H1 (cell line): ENCODE measurements around the gene BRIP1. TPM values are rescaled to one million over a fixed set of nuclear protein-coding genes. Genes with fewer than 3 reads are reported as not detected.

ENCODE experiments used
- CTCF ChIA-PET: fragments of 300-600 bp; sonication (Branson Sonifier 250); formaldehyde crosslinking; loops from one replicate; lab custom pipeline; 2021; ENCODE audit not compliant: partially characterized antibody; lab: Charles Lee
- POLR2A ChIA-PET: fragments of 300-600 bp; sonication (Branson Sonifier 250); formaldehyde crosslinking; loops from one replicate; lab custom pipeline; 2021; ENCODE audit warnings: inconsistent platforms; ENCODE audit not compliant: partially characterized antibody; lab: Charles Lee
- DNase-seq, 2 experiments: peaks; one replicate each; pipeline versions ENCODE4 v3.0.0 to v3.0.0-alpha.2; 2010 to 2022; ENCODE audit warnings: low spot score in 2 of 2, low read depth in 1 of 2, mixed read lengths in 1 of 2
- FAIRE-seq: peaks from 2 replicates; lab custom pipeline; 2011; peaks lifted over from hg19 to GRCh38; lab: Jason Lieb, UNC
- H2AFZ ChIP-seq: 2 replicates; pipeline ENCODE4 v1.8.1; 2012; ENCODE audit warnings: low read length, inconsistent platforms
- H2AK5ac ChIP-seq: 2 replicates; pipeline ENCODE4 v1.6.1; 2013; ENCODE audit warnings: low read depth, low read length
- H2BK120ac ChIP-seq: replicated peaks from 2 replicates; pipeline ENCODE3; 2013; ENCODE audit warnings: low read depth, low read length, inconsistent platforms
- H2BK12ac ChIP-seq: 2 replicates; pipeline ENCODE4 v1.6.1; 2013; ENCODE audit warnings: low read depth, low read length
- H2BK15ac ChIP-seq: 2 replicates; pipeline ENCODE4 v1.6.1; 2013; ENCODE audit warnings: low read length
- H2BK20ac ChIP-seq: 2 replicates; pipeline ENCODE4 v1.6.1; 2013; ENCODE audit warnings: low read length
- H2BK5ac ChIP-seq: 2 replicates; pipeline ENCODE4 v1.6.1; 2013; ENCODE audit warnings: low read depth, low read length
- H3K14ac ChIP-seq: 2 replicates; pipeline ENCODE4 v1.6.1; 2013; ENCODE audit warnings: inconsistent platforms; ENCODE audit not compliant: insufficient read length
- H3K18ac ChIP-seq: 2 replicates; pipeline ENCODE4 v1.6.1; 2013; ENCODE audit warnings: low read length; ENCODE audit errors: extremely low read depth
- H3K23ac ChIP-seq: 2 replicates; pipeline ENCODE4 v1.6.1; 2013; ENCODE audit warnings: inconsistent platforms; ENCODE audit not compliant: insufficient read length
- H3K23me2 ChIP-seq: 2 replicates; pipeline ENCODE4 v1.6.1; 2013; ENCODE audit warnings: low read depth, low read length
- H3K27ac ChIP-seq: 2 replicates; pipeline ENCODE4 v1.6.1; 2011; ENCODE audit warnings: low read depth, low read length, inconsistent platforms
- H3K27me3 ChIP-seq, 4 experiments: replicated peaks in 1 of 4; 1 replicate in 1 of 4; 2 replicates in 3 of 4; pipeline versions ENCODE4 v1.6.1 to v1.8.1; 2011 to 2013; ENCODE audit warnings: low read length in 3 of 4, mild to moderate bottlenecking in 3 of 4, inconsistent platforms in 2 of 4, mixed read lengths in 2 of 4, moderate library complexity in 1 of 4; ENCODE audit not compliant: control insufficient read depth in 3 of 4, insufficient read depth in 3 of 4; ENCODE audit errors: extremely low read depth in 1 of 4
- H3K36me3 ChIP-seq, 4 experiments: 2 replicates each; pipeline versions ENCODE4 v1.6.1 to v1.8.1; 2011 to 2013; ENCODE audit warnings: mild to moderate bottlenecking in 4 of 4, low read length in 3 of 4, moderate library complexity in 2 of 4, control low read depth in 1 of 4, inconsistent platforms in 1 of 4; ENCODE audit not compliant: insufficient read depth in 4 of 4, control insufficient read depth in 2 of 4
- H3K4ac ChIP-seq: replicated peaks from 2 replicates; pipeline ENCODE3; 2013; ENCODE audit warnings: low read length, low read depth, mixed read lengths, inconsistent platforms; ENCODE audit not compliant: insufficient read length
- H3K4me1 ChIP-seq, 4 experiments: replicated peaks in 1 of 4; 1 replicate in 1 of 4; 2 replicates in 3 of 4; pipeline versions ENCODE4 v1.6.1 to v1.8.1; 2011 to 2013; ENCODE audit warnings: low read length in 3 of 4, inconsistent platforms in 2 of 4, mixed read lengths in 1 of 4; ENCODE audit not compliant: insufficient read depth in 4 of 4, control insufficient read depth in 3 of 4
- H3K4me2 ChIP-seq, 2 experiments: 2 replicates each; pipeline versions ENCODE4 v1.6.1 to v1.8.1; 2011 to 2013; ENCODE audit warnings: low read depth in 2 of 2, low read length in 2 of 2, control low read depth in 1 of 2, inconsistent platforms in 1 of 2, mild to moderate bottlenecking in 1 of 2; ENCODE audit not compliant: insufficient read depth in 1 of 2
- H3K4me3 ChIP-seq, 4 experiments: fragments of 200-600, 300-600 bp in 1 of 4; sonication (generic), shearing (Covaris generic), sonication (Bioruptor Twin) in 1 of 4; 2 replicates each; pipeline versions ENCODE4 v1.5.1 to v1.8.1; 2011 to 2016; ENCODE audit warnings: low read length in 4 of 4, low read depth in 3 of 4, control low read depth in 2 of 4, inconsistent platforms in 2 of 4, mild to moderate bottlenecking in 2 of 4, mixed read lengths in 1 of 4, moderate library complexity in 1 of 4; ENCODE audit not compliant: insufficient read depth in 2 of 4; ENCODE audit errors: extremely low read depth in 1 of 4
- H3K56ac ChIP-seq: replicated peaks from 2 replicates; pipeline ENCODE3; 2013; ENCODE audit warnings: low read depth, mild to moderate bottlenecking, mixed read lengths, low read length, inconsistent platforms; ENCODE audit not compliant: insufficient read length
- H3K79me1 ChIP-seq: 2 replicates; pipeline ENCODE4 v1.6.1; 2013; ENCODE audit warnings: low read depth, low read length, control low read depth
- H3K79me2 ChIP-seq, 2 experiments: 2 replicates each; pipeline versions ENCODE4 v1.6.1 to v1.8.1; 2012 to 2013; ENCODE audit warnings: low read length in 2 of 2, mild to moderate bottlenecking in 2 of 2, inconsistent platforms in 1 of 2; ENCODE audit not compliant: insufficient read depth in 2 of 2, control insufficient read depth in 1 of 2
- H3K9ac ChIP-seq, 4 experiments: replicated peaks in 1 of 4; 1 replicate in 1 of 4; 2 replicates in 3 of 4; pipeline versions ENCODE4 v1.6.1 to v1.8.1; 2011 to 2013; ENCODE audit warnings: low read depth in 3 of 4, low read length in 3 of 4, control low read depth in 2 of 4, mild to moderate bottlenecking in 2 of 4, moderate library complexity in 2 of 4, inconsistent platforms in 1 of 4; ENCODE audit errors: extremely low read depth in 1 of 4
- H3K9me3 ChIP-seq, 2 experiments: 2 replicates each; pipeline versions ENCODE4 v1.6.1 to v1.8.1; 2012 to 2013; ENCODE audit warnings: mild to moderate bottlenecking in 2 of 2, moderate library complexity in 2 of 2, control low read depth in 1 of 2, inconsistent platforms in 1 of 2, low read depth in 1 of 2, low read length in 1 of 2, mixed read lengths in 1 of 2; ENCODE audit not compliant: insufficient read depth in 2 of 2
- H4K20me1 ChIP-seq, 2 experiments: replicated peaks in 1 of 2; 2 replicates each; pipeline versions ENCODE3 to v1.8.1; 2011 to 2013; ENCODE audit warnings: inconsistent platforms in 2 of 2, low read length in 2 of 2, mild to moderate bottlenecking in 1 of 2; ENCODE audit not compliant: insufficient read depth in 2 of 2, control insufficient read depth in 1 of 2
- H4K5ac ChIP-seq: 2 replicates; pipeline ENCODE4 v1.6.1; 2013; ENCODE audit warnings: low read length, low read depth, mixed read lengths, inconsistent platforms; ENCODE audit not compliant: insufficient read length
- H4K8ac ChIP-seq: 2 replicates; pipeline ENCODE4 v1.8.0; 2013; ENCODE audit warnings: mild to moderate bottlenecking, moderate library complexity, low read length, inconsistent platforms; ENCODE audit not compliant: insufficient read depth; ENCODE audit errors: extremely low read depth
- H4K91ac ChIP-seq: replicated peaks from 2 replicates; pipeline ENCODE3; 2013; ENCODE audit warnings: low read length, mixed read lengths, inconsistent platforms; ENCODE audit not compliant: insufficient read length
- BRCA1 ChIP-seq: IDR thresholded peaks from 2 replicates; pipeline ENCODE4 v1.6.1; 2012; ENCODE audit warnings: low read depth, low read length, improper control_type of control experiment
- CEBPB ChIP-seq: IDR thresholded peaks from 2 replicates; pipeline ENCODE4 v1.6.1; 2012; ENCODE audit warnings: low read depth, low read length
- CTBP2 ChIP-seq: IDR thresholded peaks from 2 replicates; pipeline ENCODE4 v1.7.0; 2011; ENCODE audit warnings: borderline replicate concordance, mild to moderate bottlenecking, moderate library complexity, mixed read lengths, low read length; ENCODE audit not compliant: insufficient read depth, insufficient read length
- EP300 ChIP-seq, 2 experiments: IDR thresholded peaks; 1 replicate in 1 of 2; 2 replicates in 1 of 2; pipeline ENCODE4 v1.6.1; 2011 to 2012; ENCODE audit warnings: low read depth in 2 of 2, low read length in 2 of 2, mild to moderate bottlenecking in 2 of 2, borderline replicate concordance in 1 of 2, inconsistent platforms in 1 of 2, moderate library complexity in 1 of 2
- EZH2 ChIP-seq: fragments of 200-600 bp; sonication (generic); IDR thresholded peaks from 2 replicates; pipeline ENCODE4 v1.7.1; 2012; ENCODE audit warnings: low read depth, mild to moderate bottlenecking, moderate library complexity, low read length, inconsistent platforms; ENCODE audit not compliant: severe bottlenecking
- HDAC6 ChIP-seq: IDR thresholded peaks from one replicate; pipeline ENCODE4 v1.7.1; 2012; ENCODE audit warnings: low read depth, mild to moderate bottlenecking, inconsistent platforms, low read length, moderate library complexity
- JUN ChIP-seq: IDR thresholded peaks from 2 replicates; pipeline ENCODE4 v1.6.1; 2011; ENCODE audit warnings: low read depth, mild to moderate bottlenecking, improper control_type of control experiment, low read length
- NANOG ChIP-seq: IDR thresholded peaks from 2 replicates; pipeline ENCODE4 v1.6.1; 2011; ENCODE audit warnings: low read length, low read depth, mild to moderate bottlenecking, inconsistent platforms; ENCODE audit not compliant: insufficient read depth, poor library complexity, severe bottlenecking
- PHF8 ChIP-seq: fragments of 200-600 bp; sonication (generic); conservative IDR thresholded peaks from 2 replicates; pipeline ENCODE4 v1.7.1; 2012; ENCODE audit warnings: low read depth, mild to moderate bottlenecking, inconsistent platforms, low read length, moderate library complexity
- SIX5 ChIP-seq: IDR thresholded peaks from 2 replicates; pipeline ENCODE4 v1.6.1; 2011; ENCODE audit warnings: mild to moderate bottlenecking, low read depth, low read length
- SP1 ChIP-seq: IDR thresholded peaks from 2 replicates; pipeline ENCODE4 v1.6.1; 2011; ENCODE audit warnings: low read depth, low read length
- TAF7 ChIP-seq: optimal IDR thresholded peaks from 2 replicates; pipeline ENCODE3; 2011; ENCODE audit warnings: low read depth, mild to moderate bottlenecking, inconsistent platforms, low read length, moderate library complexity, borderline replicate concordance
- TBP ChIP-seq: IDR thresholded peaks from 2 replicates; pipeline ENCODE4 v1.6.1; 2011; ENCODE audit warnings: low read depth, low read length, improper control_type of control experiment
- WGBS, 2 experiments: shearing (Covaris generic) in 1 of 2; methylation state at CpG; one replicate each; pipeline versions ENCODE4 v1.1.6 to v1.1.7; 2013 to 2015; ENCODE audit warnings: low lambda C conversion rate in 2 of 2, mixed read lengths in 2 of 2, inconsistent platforms in 1 of 2, low coverage in 1 of 2, missing lambda C conversion rate in 1 of 2; ENCODE audit not compliant: insufficient replicate concordance in 2 of 2, insufficient coverage in 1 of 2, insufficient read length in 1 of 2; ENCODE audit errors: extremely low coverage in 1 of 2, missing lambda C conversion rate in 1 of 2; 5-methylcytosine and 5-hydroxymethylcytosine counted together
- polyA plus RNA-seq, 7 experiments: library from polyadenylated mRNA; depleted of rRNA in 3 of 7; stranded (reverse) in 5 of 7; unstranded in 2 of 7; fragments of >200 nt in 5 of 7; fragments of 200-250 nt in 2 of 7; gene quantifications; 1 replicate in 5 of 7; 2 replicates in 1 of 7; 4 replicates in 1 of 7; pipeline versions ENCODE4 v1.2.1 to v1.2.3, GENCODE V29; 2011 to 2013; ENCODE audit warnings: missing spikeins in 2 of 7, mixed read lengths in 2 of 7
- total RNA-seq: library from RNA; stranded (reverse); fragmentation: NEBNext Ultra II Directional; extraction: Animal tissue kit (Norgen Biotek cat#: 25700); gene quantifications from 2 replicates; pipeline ENCODE4 v1.2.1, GENCODE V29; 2021
- TF ChIP-seq, protein P1 (sequence below): IDR thresholded peaks from 2 replicates; pipeline ENCODE4 v1.6.1; 2012; ENCODE audit warnings: inconsistent platforms

BRIP1 gene
- total and polyA plus RNA-seq, 2 of the 8 experiments (the other 6 are each of a cell fraction or from before 2014, with no cell fraction given) = 5.8 to 19.2 TPM

DNA sequence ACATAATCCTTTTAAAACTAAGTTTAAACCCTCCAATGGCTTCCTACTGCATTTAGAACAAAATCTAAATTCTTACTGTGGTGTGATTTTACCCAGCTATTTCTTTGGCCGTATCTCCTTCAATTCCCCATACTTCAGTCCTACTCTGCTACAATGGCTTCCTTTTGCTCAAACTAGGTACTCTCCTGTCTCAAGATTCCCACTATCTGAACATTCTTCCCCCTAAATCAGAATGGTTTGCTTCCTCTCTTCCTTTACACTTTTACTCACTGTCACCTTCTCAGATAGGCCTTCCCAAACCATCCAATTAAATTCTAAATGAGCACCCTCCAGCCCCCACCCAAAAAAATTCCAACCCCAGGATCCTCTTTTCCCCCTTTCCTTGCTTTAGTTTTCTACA, 109.2 kb downstream of the BRIP1 start:
- Histone ChIP-seq H3K18ac (no peak overlapping the region), H3K27me3 (no peaks in the 10 kb centered on the region), H3K4ac (no peak overlapping the region), H3K4me3 (no peak overlapping the region), H3K23ac (no peak overlapping the region), H2BK15ac (no peak overlapping the region), H3K14ac (no peak overlapping the region), H2BK12ac (no peak overlapping the region), H3K27ac (no peak overlapping the region), H3K79me1 (no peaks in the 10 kb centered on the region), H3K4me2 (no peak overlapping the region), H3K9me3 (no peaks in the 10 kb centered on the region), H4K5ac (no peak overlapping the region), H2BK5ac (no peak overlapping the region), H2BK120ac (no peak overlapping the region), H3K36me3 (peaks cover 0 to 7% (median 0%) of the 10 kb centered on the region in 4 experiments; a peak in 2 of 8 replicates), H4K91ac (no peak overlapping the region), H4K8ac (no peak overlapping the region), H3K79me2 (no peaks in the 10 kb centered on the region), H2AFZ (no peak overlapping the region), H2AK5ac (no peak overlapping the region), H2BK20ac (no peak overlapping the region), H3K4me1 (no peaks in the 10 kb centered on the region), H3K9ac (no peak overlapping the region), H3K56ac (no peak overlapping the region), H3K23me2 (no peaks in the 10 kb centered on the region), H4K20me1 (peaks cover 0 to 2% of the 10 kb centered on the region in 2 experiments)
- 94% methylated on average over 1 of the region's 1 CpG; no CpG with 5 or more reads in 1 of the 2 experiments for WGBS, 2 experiments
- no peak for FAIRE-seq
- ChIA-PET CTCF (no interaction called here), POLR2A (no interaction called here)
- no peak for DNase-seq
- TF ChIP-seq EZH2 (no peak), CTBP2 (no peak), JUN (no peak), BRCA1 (no peak), TAF7 (no peak), PHF8 (no peak), SP1 (no peak), CEBPB (no peak), EP300 (IDR thresholded peaks at IDR 0.05; ENCODE audit: borderline replicate concordance in 1 of 2, low read depth in 2 of 2, low read length in 2 of 2) (no peak), TBP (no peak), SIX5 (no peak), NANOG (no peak), HDAC6 (no peak)
- TF ChIP-seq, protein P1, sequence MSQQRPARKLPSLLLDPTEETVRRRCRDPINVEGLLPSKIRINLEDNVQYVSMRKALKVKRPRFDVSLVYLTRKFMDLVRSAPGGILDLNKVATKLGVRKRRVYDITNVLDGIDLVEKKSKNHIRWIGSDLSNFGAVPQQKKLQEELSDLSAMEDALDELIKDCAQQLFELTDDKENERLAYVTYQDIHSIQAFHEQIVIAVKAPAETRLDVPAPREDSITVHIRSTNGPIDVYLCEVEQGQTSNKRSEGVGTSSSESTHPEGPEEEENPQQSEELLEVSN = no peak
